SW 1271 (cell line): Measurements from ENCODE around the gene CIAO1.
A peak's percentile ranks its signal among the peaks of the same experiment; 100 is the strongest.
"Not testable (repeated sequence)": the region's sequence is repeated elsewhere in the genome, so short reads cannot be mapped to it uniquely, and the experiment has no call there.

ENCODE experiments used
- DNase-seq, 2 experiments: peaks; one replicate each; lab custom pipeline; 2025; lab: John Stamatoyannopoulos, UW

CIAO1 gene

DNA sequence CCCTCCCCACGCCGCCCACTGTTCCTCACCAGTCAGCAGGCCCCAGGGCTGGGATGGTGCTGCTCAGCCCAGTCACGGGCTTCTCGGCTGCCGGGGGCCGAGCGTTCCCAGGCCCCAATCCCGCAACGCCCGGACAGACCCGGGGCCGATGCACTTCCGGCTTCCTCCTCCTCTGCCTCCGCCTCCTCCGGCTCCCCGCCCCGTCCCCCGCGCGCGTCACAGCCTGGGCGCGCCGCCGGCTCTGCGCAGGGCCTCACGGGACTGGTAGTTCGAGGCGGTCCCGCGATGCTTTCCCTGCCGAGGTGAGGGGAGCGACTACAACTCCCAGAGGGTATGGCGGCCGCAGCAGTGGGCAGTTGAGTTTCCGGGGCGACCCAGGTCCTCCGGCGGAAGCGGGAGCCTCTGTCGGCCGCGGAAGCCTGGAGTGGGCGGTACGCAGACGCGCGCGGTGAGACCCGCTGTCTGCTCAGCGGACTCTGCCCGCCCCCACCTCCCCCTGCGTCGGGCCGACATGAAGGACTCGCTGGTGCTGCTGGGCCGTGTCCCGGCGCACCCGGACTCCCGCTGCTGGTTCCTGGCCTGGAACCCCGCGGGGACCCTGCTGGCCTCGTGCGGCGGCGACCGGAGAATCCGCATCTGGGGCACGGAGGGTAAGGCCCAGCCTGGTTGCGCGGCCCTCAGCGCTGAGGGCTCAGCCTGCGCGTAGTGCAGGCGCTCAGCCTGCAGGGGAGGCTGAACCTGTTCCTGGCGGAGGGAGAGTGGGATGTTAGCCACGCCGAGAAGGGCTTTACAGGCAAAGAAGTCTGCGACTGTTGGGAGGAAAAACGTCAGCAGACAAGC lies at the start of gene CIAO1, which contains the start of gene TMEM127:
TSS of gene CIAO1 (plus strand) at position 386 of the 840 bp plus-strand sequence. CDS start at position 512, 126 bp downstream.
TSS of gene TMEM127 (minus strand) at position 158 of the 840 bp plus-strand sequence. CDS start 616 bp downstream, outside the sequence.
- DNase-seq = peak; percentile 95 to 97

- DNase-seq = no peak
Observed at GRCh38 chr2:96218508-96219131, 47.4 kb upstream of the CIAO1 start.

- not testable (repeated sequence) for DNase-seq
Observed at GRCh38 chr2:96219959-96220358, 46.1 kb upstream of the CIAO1 start.

DNA sequence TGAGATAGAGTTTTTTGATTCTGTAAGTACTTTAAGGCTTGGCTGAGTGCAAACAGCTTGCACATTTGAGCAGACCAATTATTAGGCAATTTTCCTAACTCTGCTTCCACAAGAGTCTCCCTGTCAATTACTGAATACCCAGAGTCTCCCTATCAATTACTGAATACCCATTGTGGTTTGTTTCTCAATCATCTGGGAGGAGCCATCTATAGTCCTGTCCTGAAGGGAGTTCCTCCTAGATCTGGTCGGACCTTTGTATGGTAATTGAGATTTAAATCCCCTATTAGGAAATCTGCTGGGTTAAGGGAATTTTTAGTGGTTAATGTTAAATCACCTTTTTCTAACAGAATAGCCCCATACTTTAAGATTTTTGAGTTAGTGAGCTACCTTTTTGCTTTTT lies 44.9 kb upstream of the CIAO1 start:
- not testable (repeated sequence) for DNase-seq

GRCh38 chr2:96225016-96225533 lies 41.0 kb upstream of the CIAO1 start:
- no peak for DNase-seq

DNA sequence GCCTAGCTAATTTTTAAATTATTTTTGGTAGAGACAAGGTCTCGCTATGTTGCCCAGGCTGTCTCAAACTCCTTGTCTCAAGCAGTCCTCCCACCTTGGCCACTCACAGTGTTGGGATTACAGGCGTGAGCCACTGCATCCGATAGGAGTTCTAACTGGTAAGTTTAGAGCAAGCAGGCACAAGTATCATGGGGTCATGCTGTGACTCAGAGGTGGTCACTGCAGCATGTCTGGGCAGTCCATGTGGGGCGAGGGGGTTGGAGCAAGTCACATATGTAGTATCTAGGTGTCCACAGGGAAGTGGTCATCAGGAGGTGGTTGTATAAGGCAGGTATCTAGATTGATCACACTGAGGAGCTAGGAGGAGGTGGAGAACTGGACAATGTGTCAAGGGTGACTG lies 34.7 kb upstream of the CIAO1 start:
- DNase-seq = no peak

DNA sequence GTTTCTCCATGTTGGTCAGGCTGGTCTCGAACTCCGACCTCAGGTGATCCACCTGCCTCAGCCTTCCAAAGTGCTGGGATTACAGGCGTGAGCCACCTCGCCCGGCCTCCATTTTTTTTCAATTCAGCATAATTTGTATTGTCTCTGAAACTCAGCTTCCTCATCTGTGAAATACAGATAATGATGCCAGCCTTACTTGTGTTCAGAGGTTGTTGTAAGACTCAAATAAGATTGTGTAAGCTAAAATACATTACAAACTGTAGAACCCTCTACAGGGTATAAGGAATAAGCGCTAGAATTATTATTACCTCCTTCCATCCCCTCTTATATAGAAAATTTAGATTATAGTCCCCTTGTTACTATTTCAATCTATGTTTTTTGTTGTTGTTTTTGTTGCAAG lies 32.6 kb upstream of the CIAO1 start:
- no peak for DNase-seq

DNA sequence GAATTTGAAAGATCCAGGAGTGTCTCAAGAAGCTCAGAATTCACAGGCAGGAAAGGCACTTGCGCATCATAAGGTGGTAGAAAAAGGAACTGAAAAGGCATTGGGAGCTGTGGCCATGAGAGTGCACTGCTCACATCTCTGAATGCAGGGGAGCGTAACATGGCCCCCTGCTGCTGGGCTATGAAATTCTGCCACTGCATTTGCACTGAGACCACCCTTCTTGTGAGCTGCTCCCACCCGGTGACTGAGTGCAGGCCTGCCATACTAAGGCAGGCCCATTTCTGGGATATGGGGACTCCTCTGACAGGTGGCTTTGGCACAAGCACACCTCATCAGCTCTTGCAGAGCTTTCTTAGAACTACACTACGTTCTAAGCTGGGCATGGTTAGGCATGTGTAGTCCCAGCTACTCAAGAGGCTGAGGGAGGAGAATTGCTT lies 32.1 kb upstream of the CIAO1 start:
- no peak for DNase-seq

DNA sequence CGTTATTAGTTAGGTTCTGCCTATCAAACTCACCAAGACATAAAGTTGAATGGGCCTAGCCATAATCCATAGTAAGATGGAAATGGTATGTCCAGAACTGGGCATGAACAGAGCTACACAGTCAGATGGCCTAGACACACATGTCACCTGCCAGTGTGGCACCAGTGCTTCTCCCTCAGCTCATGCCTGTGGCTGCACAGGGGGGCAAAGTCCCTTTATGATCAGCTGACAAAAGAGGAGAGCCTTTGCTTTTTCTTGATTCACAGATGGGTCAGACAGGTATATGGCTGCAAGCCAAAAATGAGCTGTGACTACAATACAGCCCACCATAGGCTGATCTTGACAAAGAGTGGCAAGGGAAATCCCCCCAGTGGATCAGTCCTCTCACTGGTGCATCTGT lies 29.1 kb upstream of the CIAO1 start:
- no peak for DNase-seq

DNA sequence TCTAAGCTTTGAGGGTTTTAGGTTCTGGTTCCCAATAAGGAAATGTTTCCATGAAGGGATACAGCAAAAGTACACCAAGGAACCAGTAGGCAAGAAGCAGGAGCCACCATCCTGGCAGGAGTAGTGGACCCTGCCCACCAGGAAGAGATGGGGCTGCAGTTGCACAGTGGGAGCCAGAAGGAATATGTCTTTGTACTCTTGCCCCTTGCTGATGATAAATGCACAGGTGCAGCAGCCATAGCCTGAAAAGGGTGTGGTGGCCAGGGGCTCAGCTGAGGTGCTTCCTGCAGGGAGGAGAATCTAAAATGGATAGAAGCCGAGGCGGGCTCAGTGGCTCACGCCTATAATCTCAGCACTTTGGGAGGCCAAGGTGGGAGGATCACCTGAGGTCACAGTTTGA lies 27.8 kb upstream of the CIAO1 start:
- no peak for DNase-seq

GRCh38 chr2:96239091-96239490 lies 26.9 kb upstream of the CIAO1 start:
- no peak for DNase-seq

DNA sequence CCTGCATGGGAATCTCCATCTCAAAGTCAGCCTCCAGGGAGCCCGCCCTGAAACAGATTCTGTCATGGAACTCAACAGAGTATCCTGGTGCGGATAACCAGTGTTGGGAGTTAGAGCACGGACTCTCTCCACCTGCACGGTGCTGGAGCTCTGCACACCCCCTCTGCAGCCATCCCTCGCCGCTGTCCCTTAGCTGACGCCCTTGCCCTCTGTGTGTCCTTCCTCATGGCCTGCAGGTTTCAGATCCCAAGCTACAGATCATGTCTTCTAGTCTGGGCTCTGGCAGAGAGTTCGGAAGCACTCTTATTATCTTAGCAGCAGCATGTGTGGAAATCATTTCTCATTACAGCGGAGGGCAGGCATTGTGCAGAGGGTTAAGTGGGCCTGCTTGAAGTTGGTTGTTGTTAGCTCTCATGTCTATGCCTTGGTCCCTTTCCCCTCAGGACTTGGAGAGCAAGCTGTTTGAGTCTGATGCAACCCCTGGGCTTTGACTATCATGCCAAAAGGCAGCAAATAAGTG lies 26.2 kb upstream of the CIAO1 start:
- no peak for DNase-seq

- no peak for DNase-seq
Observed at GRCh38 chr2:96240341-96241038, 25.5 kb upstream of the CIAO1 start.

- no peak for DNase-seq
Observed at GRCh38 chr2:96241227-96241626, 24.8 kb upstream of the CIAO1 start.

DNA sequence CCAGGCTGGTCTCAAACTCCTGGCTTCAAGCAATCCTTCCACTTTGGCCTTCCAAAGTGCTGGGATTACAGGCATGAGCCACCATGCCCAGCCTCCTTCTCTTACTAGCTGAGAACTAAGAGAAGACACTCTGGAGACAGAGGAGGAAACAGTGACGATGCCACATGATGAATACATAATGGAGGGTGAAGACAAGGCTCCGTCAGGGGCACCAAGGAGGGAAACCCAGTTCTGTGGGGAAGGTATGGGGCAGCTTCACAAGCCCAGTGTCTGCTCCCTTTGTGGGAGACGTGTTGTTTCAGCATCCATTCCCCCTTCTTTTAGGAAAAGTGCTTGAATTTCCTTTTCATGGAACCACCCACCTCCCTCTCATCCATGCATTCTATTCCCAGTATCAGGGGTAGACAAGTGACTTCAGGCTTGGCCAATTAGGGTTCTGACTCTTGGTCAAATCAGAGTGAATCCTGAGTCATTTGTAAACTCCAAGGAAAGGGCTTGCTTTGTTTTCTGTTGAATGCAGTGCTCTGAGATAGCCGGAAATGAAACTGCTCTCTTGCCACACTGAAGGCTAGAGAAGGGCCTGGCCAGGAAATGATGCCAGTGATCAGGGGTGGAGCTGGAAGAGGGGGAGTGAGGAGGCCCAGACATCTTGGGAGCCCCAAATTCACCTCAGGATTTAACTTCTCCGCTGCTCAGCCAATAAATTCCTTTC lies 24.0 kb upstream of the CIAO1 start:
- DNase-seq = no peak

DNA sequence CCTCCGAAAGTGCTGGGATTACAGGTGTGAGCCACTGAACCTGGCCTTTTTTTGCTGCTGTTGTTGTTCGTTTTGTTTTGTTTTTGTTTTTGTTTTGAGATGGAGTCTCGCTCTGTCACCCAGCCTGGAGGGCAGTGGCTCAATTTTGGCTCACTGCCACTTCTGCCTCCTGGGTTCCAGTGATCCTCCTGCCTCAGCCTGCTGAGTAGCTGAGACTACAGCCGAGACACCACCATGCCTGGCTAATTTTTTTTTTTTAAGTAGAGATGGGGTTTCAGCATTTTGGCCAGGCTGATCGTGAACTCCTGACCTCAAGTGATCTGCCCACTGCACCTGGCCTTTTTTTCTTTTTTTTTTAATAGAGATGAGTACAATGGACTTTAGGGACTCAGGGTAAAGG lies 22.2 kb upstream of the CIAO1 start:
- no peak for DNase-seq

DNA sequence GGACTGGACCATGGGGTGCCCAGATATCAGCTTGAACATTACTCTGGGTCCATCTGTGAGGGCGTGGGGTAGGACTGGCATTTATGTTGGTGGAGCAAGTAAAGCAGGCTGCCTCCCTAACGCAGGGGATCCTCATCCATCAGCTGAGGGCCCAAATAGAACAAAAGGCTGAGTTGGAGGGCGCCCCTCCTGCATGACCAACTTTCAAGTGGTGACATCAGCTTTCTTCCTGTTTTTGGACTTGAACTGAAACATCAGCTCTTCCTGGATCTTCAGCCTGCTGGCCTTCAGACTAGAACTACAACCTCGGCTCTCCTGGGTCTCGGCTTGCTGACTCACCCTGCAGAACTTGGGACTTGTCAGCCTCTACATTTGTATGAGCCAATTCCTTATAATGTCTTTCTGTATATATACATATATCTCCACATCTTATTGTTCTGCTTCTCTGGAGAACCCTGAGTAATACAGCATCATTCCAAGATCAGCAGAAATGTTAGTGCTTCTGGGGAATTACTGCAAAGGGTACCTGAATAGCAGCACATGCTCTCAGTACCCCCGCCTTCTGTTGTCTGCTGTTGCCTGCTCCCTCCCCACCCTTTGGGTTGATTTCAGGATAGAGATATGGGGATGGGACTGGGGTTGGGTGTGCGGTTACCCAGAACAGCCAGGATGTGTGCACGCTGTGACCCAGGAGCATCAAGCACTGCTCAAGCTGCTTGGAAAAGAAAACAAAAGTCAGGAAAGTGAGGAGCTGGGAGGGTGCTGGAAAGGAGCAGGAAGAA lies 20.2 kb upstream of the CIAO1 start:
- no peak for DNase-seq

DNA sequence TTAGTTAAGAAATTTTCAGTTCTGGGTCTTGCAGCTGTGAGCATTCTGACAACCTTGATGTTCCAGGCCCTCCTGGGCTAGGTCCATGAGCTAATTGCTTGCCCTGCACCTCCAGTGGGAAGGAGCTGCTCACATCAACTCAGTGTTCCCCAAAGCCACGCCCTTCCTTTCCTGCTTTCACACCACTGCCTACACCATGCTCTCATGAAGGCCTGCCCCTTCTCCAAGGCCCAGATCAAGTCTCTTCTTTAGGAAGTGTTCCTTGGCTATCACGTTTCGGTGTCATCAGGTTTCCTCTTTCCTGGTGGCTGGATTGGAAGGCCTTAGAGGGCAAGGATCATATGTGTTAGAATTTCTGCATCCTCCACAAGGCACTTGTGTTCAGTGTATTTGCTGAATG lies 19.0 kb upstream of the CIAO1 start:
- DNase-seq = no peak

DNA sequence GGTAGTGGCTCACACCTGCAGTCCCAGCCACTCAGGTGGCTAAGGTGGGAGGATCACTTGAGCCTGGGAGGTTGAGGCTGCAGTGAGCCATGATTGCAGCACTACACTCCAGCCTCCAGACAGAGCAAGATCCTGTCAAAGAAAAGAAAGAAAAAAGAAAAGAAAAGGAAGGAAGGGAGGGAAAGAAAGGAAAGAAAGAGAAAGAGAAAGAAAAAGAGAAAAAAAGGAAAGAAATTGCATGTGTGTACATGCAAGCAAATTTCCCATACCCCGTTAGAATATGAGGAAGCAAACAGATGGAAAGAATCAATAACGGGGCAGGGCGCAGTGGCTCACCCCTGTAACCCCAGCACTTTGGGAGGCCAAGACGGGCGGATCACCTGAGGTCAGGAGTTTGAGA lies 18.1 kb upstream of the CIAO1 start:
- no peak for DNase-seq

- no peak for DNase-seq
Observed at GRCh38 chr2:96248624-96249023, 17.4 kb upstream of the CIAO1 start.

- no peak for DNase-seq
Observed at GRCh38 chr2:96249654-96250053, 16.4 kb upstream of the CIAO1 start.
